Mesodermal cell (in vitro differentiated cells): ENCODE results near the gene FH. TPM values are rescaled to one million over a fixed set of nuclear protein-coding genes. Genes with fewer than 3 reads are reported as not detected.

ENCODE experiments used
- H3K27ac ChIP-seq: 2 replicates; pipeline ENCODE4 v1.7.0; 2013; ENCODE audit warnings: mild to moderate bottlenecking, low read depth, low read length, moderate library complexity; ENCODE audit not compliant: severe bottlenecking
- H3K36me3 ChIP-seq: 2 replicates; pipeline ENCODE4 v1.7.1; 2013; ENCODE audit warnings: mild to moderate bottlenecking, low read length, moderate library complexity; ENCODE audit not compliant: control insufficient read depth, insufficient read depth
- H3K4me1 ChIP-seq: one replicate; pipeline ENCODE4 v1.7.1; 2013; ENCODE audit warnings: mild to moderate bottlenecking, low read length; ENCODE audit not compliant: insufficient read depth, control insufficient read depth, poor library complexity, severe bottlenecking
- H3K4me3 ChIP-seq: 2 replicates; pipeline ENCODE4 v1.7.0; 2013; ENCODE audit warnings: low read length, control low read depth, mild to moderate bottlenecking; ENCODE audit not compliant: insufficient read depth, poor library complexity, severe bottlenecking; ENCODE audit errors: extremely low read depth
- H3K9me3 ChIP-seq: 2 replicates; pipeline ENCODE4 v1.7.1; 2013; ENCODE audit warnings: mild to moderate bottlenecking, low read length, moderate library complexity; ENCODE audit not compliant: control insufficient read depth
- WGBS, 2 experiments: methylation state at CpG; one replicate each; pipeline ENCODE4 v1.1.5; 2013; ENCODE audit warnings: missing lambda C conversion rate in 2 of 2; ENCODE audit not compliant: insufficient coverage in 2 of 2; 5-methylcytosine and 5-hydroxymethylcytosine counted together
- polyA plus RNA-seq, 2 experiments: library from polyadenylated mRNA; stranded (reverse); fragments of 50-300 nt; gene quantifications; one replicate each; pipeline ENCODE4 v1.2.3, GENCODE V29; 2013

FH gene
- polyA plus RNA-seq (2013, experiment 1 of 2) = 72.0 TPM
- 71.7 TPM for polyA plus RNA-seq (2013, experiment 2 of 2)

- Histone ChIP-seq H3K36me3 (peaks cover 11% of the 10 kb centered on the region), H3K27ac (peak within 1 kb of the TSS; percentile 82), H3K4me3 (peak within 1 kb of the TSS; percentile 83), H3K9me3 (no peaks in the 10 kb centered on the region), H3K4me1 (peaks cover 4% of the 10 kb centered on the region)
- 0 to 1% methylated on average over 47 to 53 of the region's 70 CpGs for WGBS, 2 experiments
Measured at GRCh38 chr1:241519308-241520079, at the start of gene FH. Gene FH, minus strand, starts transcription at chr1:241519755. Its CDS starts 33 bp downstream, at chr1:241519722.

- Histone ChIP-seq H3K27ac (no peak overlapping the region), H3K4me3 (no peak overlapping the region), H3K36me3 (no peaks in the 10 kb centered on the region), H3K4me1 (no peaks in the 10 kb centered on the region), H3K9me3 (no peaks in the 10 kb centered on the region)
- 87 to 93% methylated on average over 3 of the region's 3 CpGs for WGBS, 2 experiments
Measured at GRCh38 chr1:241560849-241561187, 41.3 kb upstream of the FH start.

GRCh38 chr1:241560146-241560848, 40.7 kb upstream of the FH start:
- Histone ChIP-seq H3K4me3 (no peak overlapping the region), H3K4me1 (no peaks in the 10 kb centered on the region), H3K36me3 (no peaks in the 10 kb centered on the region), H3K27ac (no peak overlapping the region), H3K9me3 (no peaks in the 10 kb centered on the region)
- 67 to 95% methylated on average over 1 to 3 of the region's 4 CpGs for WGBS, 2 experiments

GRCh38 chr1:241557551-241558193, 38.1 kb upstream of the FH start:
- Histone ChIP-seq H3K4me3 (no peak overlapping the region), H3K9me3 (no peaks in the 10 kb centered on the region), H3K36me3 (no peaks in the 10 kb centered on the region), H3K4me1 (no peaks in the 10 kb centered on the region), H3K27ac (no peak overlapping the region)
- WGBS, 2 experiments = 100% methylated on average over 2 of the region's 5 CpGs; no CpG with 5 or more reads in 1 of the 2 experiments

- no peaks in the 10 kb centered on the region for H3K4me1 ChIP-seq
- H3K4me3 ChIP-seq = no peak overlapping the region
- no peak overlapping the region for H3K27ac ChIP-seq
- WGBS, 2 experiments = 87 to 90% methylated on average over 4 to 5 of the region's 5 CpGs
- no peaks in the 10 kb centered on the region for H3K36me3 ChIP-seq
- no peaks in the 10 kb centered on the region for H3K9me3 ChIP-seq
Measured at GRCh38 chr1:241557031-241557430, 37.5 kb upstream of the FH start.

GRCh38 chr1:241555526-241555925, 36.0 kb upstream of the FH start:
- WGBS, 2 experiments = 87% methylated on average over 3 of the region's 3 CpGs; no CpG with 5 or more reads in 1 of the 2 experiments
- Histone ChIP-seq H3K4me3 (no peak overlapping the region), H3K9me3 (no peaks in the 10 kb centered on the region)

GRCh38 chr1:241553886-241554592, 34.5 kb upstream of the FH start:
- H3K36me3 ChIP-seq = no peaks in the 10 kb centered on the region
- H3K27ac ChIP-seq = no peak overlapping the region
- H3K4me3 ChIP-seq = no peak overlapping the region
- H3K4me1 ChIP-seq = no peaks in the 10 kb centered on the region
- no peaks in the 10 kb centered on the region for H3K9me3 ChIP-seq
- 86 to 88% methylated on average over 5 to 7 of the region's 7 CpGs for WGBS, 2 experiments

More at GRCh38 chr1:241555526-241555925, 36.0 kb upstream of the FH start:
- H3K27ac ChIP-seq = no peak overlapping the region
- no peaks in the 10 kb centered on the region for H3K4me1 ChIP-seq
- H3K36me3 ChIP-seq = no peaks in the 10 kb centered on the region

- no peaks in the 10 kb centered on the region for H3K4me1 ChIP-seq
- 86 to 89% methylated on average over 16 to 17 of the region's 22 CpGs for WGBS, 2 experiments
- no peak overlapping the region for H3K4me3 ChIP-seq
- no peaks in the 10 kb centered on the region for H3K36me3 ChIP-seq
- H3K27ac ChIP-seq = no peak overlapping the region
- no peaks in the 10 kb centered on the region for H3K9me3 ChIP-seq
Measured at GRCh38 chr1:241551759-241552638, 32.4 kb upstream of the FH start.

GRCh38 chr1:241550318-241550717, 30.8 kb upstream of the FH start:
- H3K36me3 ChIP-seq = no peaks in the 10 kb centered on the region
- WGBS, 2 experiments = 83 to 89% methylated on average over 1 of the region's 1 CpG

More at GRCh38 chr1:241550318-241550717, 30.8 kb upstream of the FH start:
- H3K4me1 ChIP-seq = no peaks in the 10 kb centered on the region
- H3K9me3 ChIP-seq = no peaks in the 10 kb centered on the region
- H3K4me3 ChIP-seq = no peak overlapping the region
- H3K27ac ChIP-seq = no peak overlapping the region
